ENCODE data around the gene AOAH. TPM values are rescaled to one million over a fixed set of nuclear protein-coding genes. Genes with fewer than 3 reads are reported as not detected.

The AOAH gene
- total RNA-seq, 1 donor from 2014 or later, result 0.28 TPM

GRCh38 chr7:36606976-36607720, 117.1 kb downstream of the AOAH start:
- H3K9me3 Mint-ChIP-seq (ENCODE audit: unreplicated experiment), result no peaks in the 10 kb centered on the region
- no peak for TF ChIP-seq CTCF (IDR thresholded peaks at IDR 0.05; ENCODE audit: unreplicated experiment)
- no peaks in the 10 kb centered on the region for H3K4me1 Mint-ChIP-seq (ENCODE audit: unreplicated experiment)
- no peaks in the 10 kb centered on the region for H3K27me3 Mint-ChIP-seq (ENCODE audit: unreplicated experiment)
- H3K4me3 Mint-ChIP-seq (ENCODE audit: unreplicated experiment), result no peak overlapping the region
- DNase-seq (ENCODE audit: low spot score), result no peak
- H3K27ac Mint-ChIP-seq (ENCODE audit: unreplicated experiment), result no peak overlapping the region
- no peaks in the 10 kb centered on the region for H3K36me3 Mint-ChIP-seq (ENCODE audit: low read depth, unreplicated experiment)

GRCh38 chr7:36606153-36606975, 117.9 kb downstream of the AOAH start:
- Mint-ChIP-seq H3K27ac (ENCODE audit: unreplicated experiment) (no peak overlapping the region), H3K9me3 (ENCODE audit: unreplicated experiment) (no peaks in the 10 kb centered on the region), H3K4me3 (ENCODE audit: unreplicated experiment) (no peak overlapping the region), H3K27me3 (ENCODE audit: unreplicated experiment) (no peaks in the 10 kb centered on the region), H3K4me1 (ENCODE audit: unreplicated experiment) (peaks cover 4% of the 10 kb centered on the region), H3K36me3 (ENCODE audit: low read depth, unreplicated experiment) (no peaks in the 10 kb centered on the region)
- no peak for TF ChIP-seq CTCF (IDR thresholded peaks at IDR 0.05; ENCODE audit: unreplicated experiment)
- DNase-seq (ENCODE audit: low spot score), result no peak

- Mint-ChIP-seq H3K9me3 (ENCODE audit: unreplicated experiment) (no peaks in the 10 kb centered on the region), H3K27ac (ENCODE audit: unreplicated experiment) (no peak overlapping the region)
- no peak for TF ChIP-seq CTCF (IDR thresholded peaks at IDR 0.05; ENCODE audit: unreplicated experiment)
Observed at GRCh38 chr7:36605261-36606051, 118.8 kb downstream of the AOAH start.

GRCh38 chr7:36604806-36605205, 119.5 kb downstream of the AOAH start:
- H3K4me3 Mint-ChIP-seq (ENCODE audit: unreplicated experiment), result no peak overlapping the region
- no peak for DNase-seq (ENCODE audit: low spot score)
- H3K36me3 Mint-ChIP-seq (ENCODE audit: low read depth, unreplicated experiment), result no peaks in the 10 kb centered on the region
- H3K9me3 Mint-ChIP-seq (ENCODE audit: unreplicated experiment), result no peaks in the 10 kb centered on the region
- no peak overlapping the region for H3K27ac Mint-ChIP-seq (ENCODE audit: unreplicated experiment)
- no peaks in the 10 kb centered on the region for H3K27me3 Mint-ChIP-seq (ENCODE audit: unreplicated experiment)
- peaks cover 7% of the 10 kb centered on the region for H3K4me1 Mint-ChIP-seq (ENCODE audit: unreplicated experiment)
- TF ChIP-seq CTCF (IDR thresholded peaks at IDR 0.05; ENCODE audit: unreplicated experiment), result no peak

More at GRCh38 chr7:36605261-36606051, 118.8 kb downstream of the AOAH start:
- no peak for DNase-seq (ENCODE audit: low spot score)
- no peak overlapping the region for H3K4me3 Mint-ChIP-seq (ENCODE audit: unreplicated experiment)
- no peaks in the 10 kb centered on the region for H3K36me3 Mint-ChIP-seq (ENCODE audit: low read depth, unreplicated experiment)
- peaks cover 7% of the 10 kb centered on the region for H3K4me1 Mint-ChIP-seq (ENCODE audit: unreplicated experiment)
- no peaks in the 10 kb centered on the region for H3K27me3 Mint-ChIP-seq (ENCODE audit: unreplicated experiment)

Measured in endothelial cell (in vitro differentiated cells).